Raji (cell line): ENCODE results near the gene TTC31.

Experiments
- POLR2A ChIP-seq: IDR thresholded peaks from 2 replicates; pipeline ENCODE4 v1.6.1; 2011; ENCODE audit warnings: low read depth, low read length, control low read depth; ENCODE audit not compliant: insufficient read depth

TTC31 gene

GRCh38 chr2:74448771-74449170 is 34.1 kb upstream of the TTC31 start:
- no peak for TF ChIP-seq POLR2A

GRCh38 chr2:74450570-74451190 is 32.2 kb upstream of the TTC31 start:
- no peak for TF ChIP-seq POLR2A

GRCh38 chr2:74454654-74455511 is 28.0 kb upstream of the TTC31 start, which contains the start of gene INO80B:
Gene INO80B (plus strand): TSS chr2:74455087. CDS start chr2:74455117, 30 bp downstream.
- TF ChIP-seq POLR2A, result peak; percentile 81

GRCh38 chr2:74457129-74457548 is 25.7 kb upstream of the TTC31 start:
- TF ChIP-seq POLR2A, result no peak; the same call in none of the 2 replicates

GRCh38 chr2:74457549-74458131 is 25.2 kb upstream of the TTC31 start:
- TF ChIP-seq POLR2A, result peak; percentile 46

- peak; percentile 46 for TF ChIP-seq POLR2A
Observed at GRCh38 chr2:74458132-74458937, 24.5 kb upstream of the TTC31 start, which contains the start of gene WBP1. Gene WBP1 (plus strand): TSS chr2:74458438. CDS start chr2:74458603, 165 bp downstream.

- TF ChIP-seq POLR2A, result no peak; the same call in 1 of the 2 replicates
Observed at GRCh38 chr2:74458938-74459363, 23.9 kb upstream of the TTC31 start.

GRCh38 chr2:74461187-74462053 is 21.5 kb upstream of the TTC31 start:
- peak; percentile 1; the same call in 1 of the 2 replicates for TF ChIP-seq POLR2A

GRCh38 chr2:74462054-74462785 is 20.7 kb upstream of the TTC31 start:
- TF ChIP-seq POLR2A, result peak; percentile 7; the same call in 1 of the 2 replicates

- TF ChIP-seq POLR2A, result no peak
Observed at GRCh38 chr2:74462786-74463105, 20.1 kb upstream of the TTC31 start.

- TF ChIP-seq POLR2A, result no peak
Observed at GRCh38 chr2:74464406-74464805, 18.5 kb upstream of the TTC31 start.

- TF ChIP-seq POLR2A, result no peak
Observed at GRCh38 chr2:74471332-74472065, 11.4 kb upstream of the TTC31 start.
